ENCODE data around the gene CTNNA2. TPM values are rescaled to one million over a fixed set of nuclear protein-coding genes. Genes with fewer than 3 reads are reported as not detected.

The CTNNA2 gene
- total and polyA plus RNA-seq, 2 of the 8 experiments (the other 6 are each of a cell fraction or from before 2014, with no cell fraction given), result 3.9 to 9.0 TPM

DNA sequence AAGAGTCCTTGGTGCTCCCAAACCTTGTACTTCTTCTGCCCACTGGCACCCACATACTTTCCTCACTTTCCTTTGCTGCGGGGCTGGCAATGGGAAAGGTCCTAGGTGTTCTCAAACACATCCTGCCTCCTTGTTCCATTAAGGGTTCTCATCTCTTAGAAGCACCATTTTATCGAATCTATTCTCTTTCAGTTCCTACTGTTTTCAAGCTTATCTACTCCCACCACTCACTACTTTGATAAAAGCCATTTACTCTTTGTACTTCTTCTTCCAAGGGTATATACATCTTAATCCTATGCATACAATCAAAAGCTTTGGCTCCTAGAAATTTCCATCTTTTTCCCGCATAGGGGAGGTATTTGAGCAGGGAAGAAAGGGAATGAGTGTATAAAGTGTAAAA, 868.8 kb downstream of the CTNNA2 start:
- Histone ChIP-seq H3K23ac (ENCODE audit: insufficient read length) (no peak overlapping the region), H2BK120ac (replicated peaks; ENCODE audit: low read depth, low read length) (no peak overlapping the region), H3K4me1 (replicated peaks in 1 of 4; ENCODE audit: control insufficient read depth in 3 of 4, insufficient read depth in 4 of 4, low read length in 3 of 4) (no peaks in the 10 kb centered on the region), H2BK15ac (ENCODE audit: low read length) (no peak overlapping the region), H2BK5ac (ENCODE audit: low read depth, low read length) (no peak overlapping the region), H3K9ac (replicated peaks in 1 of 4; ENCODE audit: extremely low read depth in 1 of 4, low read depth in 3 of 4, low read length in 3 of 4) (no peak overlapping the region), H3K9me3 (ENCODE audit: insufficient read depth in 2 of 2, low read depth in 1 of 2, low read length in 1 of 2) (no peaks in the 10 kb centered on the region), H3K36me3 (ENCODE audit: control insufficient read depth in 2 of 4, insufficient read depth in 4 of 4, low read length in 3 of 4) (no peaks in the 10 kb centered on the region; a peak in 1 of 8 replicates), H3K27ac (ENCODE audit: low read depth, low read length) (no peak overlapping the region), H2BK20ac (ENCODE audit: low read length) (no peak overlapping the region), H3K56ac (replicated peaks; ENCODE audit: insufficient read length, low read depth, low read length) (no peak overlapping the region), H3K4me3 (ENCODE audit: extremely low read depth in 1 of 4, insufficient read depth in 2 of 4, low read depth in 3 of 4, low read length in 4 of 4) (no peak overlapping the region), H2AK5ac (ENCODE audit: low read depth, low read length) (no peak overlapping the region), H3K79me2 (ENCODE audit: control insufficient read depth in 1 of 2, insufficient read depth in 2 of 2, low read length in 2 of 2) (no peaks in the 10 kb centered on the region), H3K18ac (ENCODE audit: extremely low read depth, low read length) (no peak overlapping the region), H4K5ac (ENCODE audit: insufficient read length, low read depth, low read length) (no peak overlapping the region), H2BK12ac (ENCODE audit: low read depth, low read length) (no peak overlapping the region), H4K20me1 (replicated peaks in 1 of 2; ENCODE audit: control insufficient read depth in 1 of 2, insufficient read depth in 2 of 2, low read length in 2 of 2) (no peaks in the 10 kb centered on the region), H3K14ac (ENCODE audit: insufficient read length) (no peak overlapping the region), H3K79me1 (ENCODE audit: low read depth, low read length) (no peaks in the 10 kb centered on the region), H3K4ac (replicated peaks; ENCODE audit: insufficient read length, low read depth, low read length) (no peak overlapping the region), H2AFZ (ENCODE audit: low read length) (no peak overlapping the region), H4K91ac (replicated peaks; ENCODE audit: insufficient read length, low read length) (no peak overlapping the region), H3K27me3 (replicated peaks in 1 of 4; ENCODE audit: control insufficient read depth in 3 of 4, extremely low read depth in 1 of 4, insufficient read depth in 3 of 4, low read length in 3 of 4) (no peaks in the 10 kb centered on the region), H3K4me2 (ENCODE audit: insufficient read depth in 1 of 2, low read depth in 2 of 2, low read length in 2 of 2) (no peak overlapping the region), H4K8ac (ENCODE audit: extremely low read depth, insufficient read depth, low read length) (no peak overlapping the region), H3K23me2 (ENCODE audit: low read depth, low read length) (no peaks in the 10 kb centered on the region)
- ChIA-PET CTCF (ENCODE audit: partially characterized antibody) (interaction anchor here (0.7 to 1.0 kb wide), 2 partner anchors 15 to 514 kb away, joined by 3 read pairs; no protein-coding TSS in a partner anchor), POLR2A (ENCODE audit: partially characterized antibody) (no interaction called here)
- DNase-seq (ENCODE audit: low read depth in 1 of 2, low spot score in 2 of 2) (no peak), FAIRE-seq (no peak)
- 91% methylated on average over 3 of the region's 3 CpGs; no CpG with 5 or more reads in 1 of the 2 experiments for WGBS, 2 experiments (ENCODE audit: extremely low coverage in 1 of 2, insufficient coverage in 1 of 2, insufficient read length in 1 of 2, insufficient replicate concordance in 2 of 2, low coverage in 1 of 2, low lambda C conversion rate in 2 of 2, missing lambda C conversion rate in 1 of 2)
- TF ChIP-seq POLR2A (IDR thresholded peaks at IDR 0.05; ENCODE audit: control extremely low read depth in 1 of 2, low read depth in 2 of 2, low read length in 2 of 2), result no peak
- no peak for TF ChIP-seq POLR2AphosphoS5 (IDR thresholded peaks at IDR 0.05; ENCODE audit: low read depth, low read length)
- TF ChIP-seq GTF2F1 (IDR thresholded peaks at IDR 0.05; ENCODE audit: borderline replicate concordance, low read depth, low read length), result no peak
- no peak for TF ChIP-seq SIX5 (IDR thresholded peaks at IDR 0.05; ENCODE audit: low read depth, low read length)
- no peak for TF ChIP-seq KDM1A (IDR thresholded peaks at IDR 0.05; ENCODE audit: borderline replicate concordance, low read length)
- no peak for TF ChIP-seq ZNF274 (IDR thresholded peaks at IDR 0.05; ENCODE audit: borderline replicate concordance, extremely low read depth, low read length)
- TF ChIP-seq SIN3A (conservative IDR thresholded peaks at IDR 0.05 in 1 of 2, IDR thresholded peaks at IDR 0.05 in 1 of 2; ENCODE audit: low read depth in 1 of 2, low read length in 2 of 2), result no peak
- TF ChIP-seq CHD2 (IDR thresholded peaks at IDR 0.05; ENCODE audit: low read length), result no peak
- no peak for TF ChIP-seq NRF1 (IDR thresholded peaks at IDR 0.05; ENCODE audit: low read depth, low read length)
- TF ChIP-seq SP4 (IDR thresholded peaks at IDR 0.05; ENCODE audit: low read length), result no peak
- TF ChIP-seq CBX8 (IDR thresholded peaks at IDR 0.05; ENCODE audit: borderline replicate concordance, low read depth, low read length), result no peak
- TF ChIP-seq KDM4A (IDR thresholded peaks at IDR 0.05; ENCODE audit: low read depth, low read length, severe bottlenecking), result no peak
- no peak for TF ChIP-seq SP1 (IDR thresholded peaks at IDR 0.05; ENCODE audit: low read depth, low read length)

Measured in H1 (cell line).